ENCODE results near the gene BABAM1.

- TF ChIP-seq EP300 (IDR thresholded peaks at IDR 0.05) (no peak), POLR2A (IDR thresholded peaks at IDR 0.05) (no peak)
- TF ChIP-seq, protein P1, sequence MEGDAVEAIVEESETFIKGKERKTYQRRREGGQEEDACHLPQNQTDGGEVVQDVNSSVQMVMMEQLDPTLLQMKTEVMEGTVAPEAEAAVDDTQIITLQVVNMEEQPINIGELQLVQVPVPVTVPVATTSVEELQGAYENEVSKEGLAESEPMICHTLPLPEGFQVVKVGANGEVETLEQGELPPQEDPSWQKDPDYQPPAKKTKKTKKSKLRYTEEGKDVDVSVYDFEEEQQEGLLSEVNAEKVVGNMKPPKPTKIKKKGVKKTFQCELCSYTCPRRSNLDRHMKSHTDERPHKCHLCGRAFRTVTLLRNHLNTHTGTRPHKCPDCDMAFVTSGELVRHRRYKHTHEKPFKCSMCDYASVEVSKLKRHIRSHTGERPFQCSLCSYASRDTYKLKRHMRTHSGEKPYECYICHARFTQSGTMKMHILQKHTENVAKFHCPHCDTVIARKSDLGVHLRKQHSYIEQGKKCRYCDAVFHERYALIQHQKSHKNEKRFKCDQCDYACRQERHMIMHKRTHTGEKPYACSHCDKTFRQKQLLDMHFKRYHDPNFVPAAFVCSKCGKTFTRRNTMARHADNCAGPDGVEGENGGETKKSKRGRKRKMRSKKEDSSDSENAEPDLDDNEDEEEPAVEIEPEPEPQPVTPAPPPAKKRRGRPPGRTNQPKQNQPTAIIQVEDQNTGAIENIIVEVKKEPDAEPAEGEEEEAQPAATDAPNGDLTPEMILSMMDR (IDR thresholded peaks at IDR 0.05): no peak
Measured at GRCh38 chr19:17225053-17225452, 42.2 kb upstream of the BABAM1 start.

All from suprapubic skin (tissue), 3 donors.